HG03520 (cell line): ENCODE data around the gene CKMT1A.
"Not testable (repeated sequence)": the region's sequence is repeated elsewhere in the genome, so short reads cannot be mapped to it uniquely, and the experiment has no call there.

Experiments
- ATAC-seq: cut with Tn5 transposase; IDR thresholded peaks from one replicate; pipeline ENCODE4 v1.9.1; 2021; ENCODE audit warnings: mild to moderate bottlenecking, moderate library complexity; ENCODE audit not compliant: unreplicated experiment

CKMT1A gene

GRCh38 chr15:43693148-43694022 lies at the start of gene CKMT1A:
TSS of gene CKMT1A (plus strand) at chr15:43693859. CDS start at chr15:43694051, 192 bp downstream.
- ATAC-seq = not testable (repeated sequence)

- no peak for ATAC-seq
Observed at GRCh38 chr15:43648649-43649429, 44.8 kb upstream of the CKMT1A start, which contains the start of gene CATSPER2. TSS of gene CATSPER2 (minus strand) at chr15:43648844. CDS start at chr15:43648061, 783 bp downstream.

DNA sequence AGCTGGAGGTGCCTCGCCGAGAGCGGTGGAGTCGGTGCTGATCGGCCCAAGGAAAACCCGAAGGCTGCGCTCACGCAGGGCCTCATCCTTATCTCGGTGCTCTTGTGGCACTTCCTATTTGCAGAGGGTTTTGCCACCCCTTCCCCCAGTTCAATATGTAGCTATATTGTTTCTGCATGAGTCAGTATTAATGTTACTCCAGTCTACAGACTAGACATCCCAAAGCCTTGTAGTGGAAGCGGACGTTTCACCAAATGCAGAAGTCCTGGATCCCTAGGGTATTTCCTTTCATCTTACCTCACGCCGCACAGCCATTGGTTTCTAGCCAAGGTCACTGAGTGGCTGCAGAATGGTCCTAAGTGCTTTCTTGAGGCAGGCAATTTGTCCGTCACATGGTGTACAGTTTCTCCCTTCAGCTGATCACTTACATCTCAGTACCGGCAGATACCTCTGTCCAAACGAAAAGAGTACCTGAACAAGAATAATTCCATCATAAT lies 44.2 kb upstream of the CKMT1A start:
- ATAC-seq = not testable (repeated sequence)

DNA sequence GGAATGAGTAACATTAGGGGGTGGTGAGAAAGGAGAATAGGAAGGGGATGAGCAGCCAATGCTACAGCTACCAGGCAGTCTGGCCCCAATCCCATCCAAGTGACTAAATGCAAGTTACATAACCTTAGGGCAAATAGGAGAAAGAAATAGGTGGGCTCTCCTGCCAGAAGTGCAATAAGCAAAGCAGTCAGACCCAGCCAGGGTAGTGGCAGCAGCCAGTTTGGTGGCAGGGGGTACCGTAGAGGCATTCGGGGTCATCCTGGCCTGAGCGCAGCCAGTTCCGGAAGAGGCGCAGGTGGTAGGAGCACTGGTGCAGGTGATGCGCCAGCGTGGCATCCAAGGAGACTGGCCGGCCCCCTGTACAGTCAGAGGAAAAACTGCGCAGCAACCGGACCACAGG lies 33.9 kb upstream of the CKMT1A start:
- ATAC-seq = not testable (repeated sequence)

GRCh38 chr15:43662293-43662692 lies 31.4 kb upstream of the CKMT1A start:
- ATAC-seq = not testable (repeated sequence)

GRCh38 chr15:43663333-43663732 lies 30.3 kb upstream of the CKMT1A start:
- not testable (repeated sequence) for ATAC-seq

GRCh38 chr15:43666177-43666576 lies 27.5 kb upstream of the CKMT1A start:
- not testable (repeated sequence) for ATAC-seq

DNA sequence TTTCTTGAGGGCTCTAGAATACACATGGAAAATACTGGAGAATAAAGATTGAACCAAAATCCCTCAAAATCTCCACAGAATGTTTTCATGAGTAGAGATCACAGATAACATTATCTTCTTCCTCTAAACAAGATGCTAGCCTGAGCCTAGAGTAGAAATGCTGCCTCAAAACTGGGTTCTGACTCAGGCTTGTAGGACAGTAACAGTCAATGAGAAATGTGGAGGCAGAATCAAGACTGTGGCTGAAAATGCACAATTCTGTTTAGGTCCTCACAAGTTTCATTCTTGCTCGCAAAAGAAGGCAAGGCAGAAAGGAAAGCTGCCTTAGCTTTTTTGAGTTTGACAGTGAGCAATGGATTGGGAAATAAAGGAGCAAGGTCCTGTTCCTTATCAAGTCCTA lies 19.5 kb upstream of the CKMT1A start:
- ATAC-seq = not testable (repeated sequence)

- peak; percentile 86 for ATAC-seq
Observed at GRCh38 chr15:43689604-43690301, 3.9 kb upstream of the CKMT1A start.

DNA sequence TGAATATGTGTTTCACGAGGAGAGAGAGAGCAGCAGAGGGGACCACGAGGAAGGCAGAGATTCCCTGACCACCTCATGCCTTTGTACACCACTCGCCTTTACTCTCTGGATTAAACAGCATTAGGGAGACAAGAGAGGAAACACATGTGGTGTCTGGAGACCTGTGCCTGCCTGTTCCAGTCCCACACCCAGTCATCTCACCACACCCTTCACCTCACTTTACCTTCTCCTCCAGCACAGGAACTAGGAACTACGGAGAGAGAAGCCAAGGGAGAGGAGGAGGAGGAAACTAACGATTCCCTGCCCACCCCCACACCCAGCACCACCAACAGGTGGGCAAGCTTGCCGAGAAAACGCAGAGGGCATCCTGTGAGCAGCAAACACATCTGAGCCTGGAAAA lies 980 bp upstream of the CKMT1A start:
- ATAC-seq = not testable (repeated sequence)

- ATAC-seq = no peak
Observed at GRCh38 chr15:43702174-43702573, 8.5 kb downstream of the CKMT1A start.

DNA sequence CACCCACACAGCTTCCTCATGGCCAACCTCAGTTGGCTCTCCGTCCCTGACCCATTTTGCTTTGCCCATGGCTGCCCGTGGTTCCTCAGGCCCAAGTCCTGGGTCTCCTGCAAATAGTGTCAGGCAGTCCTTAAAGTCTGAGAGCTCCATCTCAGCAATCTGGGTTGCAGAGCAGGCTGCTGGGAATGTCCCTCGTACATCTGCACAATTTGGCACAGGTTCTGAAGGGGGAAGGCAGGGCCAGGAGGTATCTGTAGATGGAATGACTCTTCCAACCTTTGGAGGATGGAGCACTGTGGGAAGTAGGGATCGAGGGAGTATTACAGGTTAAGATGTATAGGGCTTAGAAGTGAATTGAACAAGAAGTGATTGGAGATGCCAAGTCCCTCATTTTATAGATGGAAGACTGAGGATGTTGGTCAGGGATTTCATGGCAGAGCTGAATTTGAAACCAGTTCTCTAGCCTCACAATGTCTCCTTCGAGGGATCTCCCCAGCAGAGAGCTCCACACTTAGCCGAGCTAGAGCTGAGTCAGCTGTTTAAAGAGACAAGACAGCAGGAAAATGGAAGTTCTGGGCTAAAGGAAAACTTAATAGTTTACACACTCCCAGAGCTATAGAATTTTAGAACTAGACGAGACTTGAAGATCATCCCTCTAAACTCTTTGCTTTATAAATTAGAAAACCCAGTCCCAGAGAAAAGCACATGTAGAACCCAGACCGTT lies 9.2 kb downstream of the CKMT1A start:
- no peak for ATAC-seq

DNA sequence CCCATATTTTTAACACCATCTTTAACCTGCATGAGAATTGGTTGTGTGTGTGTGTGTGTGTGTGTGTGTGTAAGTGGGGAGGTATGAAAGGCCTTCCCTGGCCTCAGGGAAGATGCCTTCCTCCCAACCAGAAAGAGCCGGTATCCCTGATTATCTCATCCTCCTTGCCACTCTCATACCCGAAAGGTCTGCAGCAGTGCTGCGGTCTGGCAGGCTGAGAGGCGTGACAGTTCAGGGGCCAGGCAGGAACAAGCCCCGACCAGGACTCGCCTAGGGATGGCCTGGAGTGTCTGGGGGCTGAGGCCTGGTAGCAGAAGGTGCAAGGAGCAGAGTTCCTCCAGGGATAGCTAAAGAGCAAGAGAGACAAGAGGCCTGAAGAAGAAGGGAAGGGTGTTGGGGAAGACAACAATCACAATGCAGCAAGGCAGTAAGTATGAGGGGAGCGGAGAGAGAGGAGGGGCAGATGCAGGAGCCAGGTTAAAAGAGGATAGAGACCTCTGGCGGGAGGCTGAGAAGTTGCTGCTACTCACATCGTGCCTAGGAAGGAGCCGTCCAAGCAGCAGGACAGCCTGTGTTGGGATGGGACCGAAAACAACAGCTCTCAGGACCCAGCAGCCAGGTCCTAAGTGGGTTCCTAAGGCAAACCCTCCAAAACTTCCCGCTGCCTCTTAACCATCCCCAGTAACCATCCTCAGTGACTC lies 16.9 kb downstream of the CKMT1A start:
- ATAC-seq = not testable (repeated sequence)

DNA sequence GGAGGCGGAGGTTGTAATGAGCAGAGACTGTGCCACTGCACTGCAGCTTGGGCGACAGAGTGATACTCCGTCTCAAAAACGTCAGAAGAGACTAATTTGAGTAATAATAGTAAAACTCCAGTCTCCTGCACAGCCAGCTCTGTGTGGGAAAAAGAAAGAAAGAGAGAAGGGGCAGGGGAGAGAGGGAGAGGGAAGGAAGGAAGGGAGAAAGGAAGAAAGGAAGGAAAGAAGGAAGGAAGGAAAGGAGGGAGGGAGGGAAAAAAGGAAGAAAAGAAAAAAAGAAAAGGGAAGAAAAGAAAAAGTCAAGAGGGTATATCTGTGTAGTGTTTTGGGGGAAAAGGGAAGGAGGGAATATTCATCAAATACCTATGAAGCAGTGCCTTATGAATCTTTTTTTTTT lies 29.5 kb downstream of the CKMT1A start:
- no peak for ATAC-seq

- ATAC-seq = not testable (repeated sequence)
Observed at GRCh38 chr15:43726306-43726705, 32.6 kb downstream of the CKMT1A start.

DNA sequence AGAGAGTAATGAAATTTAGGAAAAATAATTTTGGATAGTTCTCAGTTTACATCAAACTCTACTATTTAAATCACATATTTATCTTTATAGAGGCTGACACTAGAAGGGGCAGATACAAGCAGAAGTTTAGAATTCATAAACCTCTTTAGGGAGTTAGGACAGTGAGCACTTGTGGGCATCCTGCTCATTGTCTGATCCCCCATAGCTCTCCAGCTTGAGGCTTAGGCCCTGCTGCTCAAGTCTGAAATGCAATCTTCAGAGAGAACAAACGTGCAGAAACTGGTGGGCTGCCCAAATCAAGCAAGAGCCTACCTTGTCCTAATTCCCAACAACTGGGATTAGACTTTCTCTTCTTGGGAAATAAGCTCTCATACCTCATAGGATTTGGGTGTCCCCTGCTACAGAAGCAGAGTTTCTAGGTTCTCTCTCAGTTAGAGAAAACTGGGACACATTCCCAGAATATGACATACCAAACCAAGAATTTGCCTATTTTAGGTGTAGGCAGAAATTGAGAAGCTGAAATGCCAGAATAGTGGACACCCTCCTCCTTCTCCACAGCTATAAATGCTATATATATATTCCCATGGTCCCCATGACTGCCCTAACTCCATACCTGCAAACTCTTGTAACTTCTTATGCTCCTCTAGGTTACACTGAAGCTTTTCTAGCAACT lies 34.5 kb downstream of the CKMT1A start:
- ATAC-seq = not testable (repeated sequence)

- no peak for ATAC-seq
Observed at GRCh38 chr15:43735416-43735815, 41.8 kb downstream of the CKMT1A start.

DNA sequence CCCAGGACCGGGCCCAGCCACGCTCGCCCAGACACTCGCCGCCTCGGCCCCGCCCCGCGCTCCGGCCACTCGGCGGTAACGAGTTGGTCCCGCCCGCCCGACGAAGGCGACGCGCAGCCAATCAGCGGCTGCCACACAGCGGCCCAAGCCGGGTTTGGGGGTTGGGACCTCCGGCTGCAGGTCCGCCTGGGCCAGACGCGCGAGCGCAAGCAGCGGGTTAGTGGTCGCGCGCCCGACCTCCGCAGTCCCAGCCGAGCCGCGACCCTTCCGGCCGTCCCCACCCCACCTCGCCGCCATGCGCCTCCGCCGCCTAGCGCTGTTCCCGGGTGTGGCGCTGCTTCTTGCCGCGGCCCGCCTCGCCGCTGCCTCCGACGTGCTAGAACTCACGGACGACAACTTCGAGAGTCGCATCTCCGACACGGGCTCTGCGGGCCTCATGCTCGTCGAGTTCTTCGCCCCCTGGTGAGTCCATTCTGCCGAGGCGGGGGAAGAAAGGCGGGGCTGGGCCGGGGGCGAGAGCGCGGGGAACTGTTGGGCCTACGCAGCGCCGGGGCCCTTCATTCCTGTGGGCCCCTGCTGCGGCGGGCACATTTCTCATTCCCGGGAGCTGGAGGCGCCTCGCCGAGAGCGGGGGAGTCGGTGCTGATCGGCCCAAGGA lies 52.7 kb downstream of the CKMT1A start, which contains the start of gene PDIA3:
PDIA3 (plus strand) TSS at position 194 of the 658 bp plus-strand sequence; CDS start at position 296, 102 bp downstream.
- ATAC-seq = peak; percentile 66
